HepG2 (cell line): ENCODE results near the gene COL4A3.

Source experiments
- BCL3 ChIP-seq: sonication (generic); formaldehyde crosslinking; IDR thresholded peaks from 2 replicates; pipeline ENCODE4 v1.5.1; 2020; ENCODE audit warnings: mild to moderate bottlenecking, missing genetic modification reagents, moderate library complexity
- CREB1 ChIP-seq, 2 experiments: fragments of 450-650 bp in 1 of 2; IDR thresholded peaks; 2 replicates each; pipeline ENCODE4 v1.6.1; 2016 to 2017; ENCODE audit warnings: control low read depth in 1 of 2, mild to moderate bottlenecking in 1 of 2, missing compliant biosample characterization in 1 of 2, missing genetic modification characterization in 1 of 2
- CTCF ChIP-seq: sonication (generic); formaldehyde crosslinking; IDR thresholded peaks from 2 replicates; pipeline ENCODE4 v1.5.0; 2020; ENCODE audit warnings: mild to moderate bottlenecking, missing genetic modification reagents, moderate library complexity
- ELF1 ChIP-seq: sonication (generic); formaldehyde crosslinking; IDR thresholded peaks from 2 replicates; pipeline ENCODE4 v1.4.0; 2020; ENCODE audit warnings: missing genetic modification reagents
- HDAC2 ChIP-seq: sonication (generic); formaldehyde crosslinking; IDR thresholded peaks from 2 replicates; pipeline ENCODE4 v1.4.0; 2020; ENCODE audit warnings: missing genetic modification reagents
- MAFF ChIP-seq: IDR thresholded peaks from 2 replicates; pipeline ENCODE4 v1.6.1; 2011; ENCODE audit warnings: low read depth, low read length, improper control_type of control experiment
- NFE2L1 ChIP-seq: sonication (generic); formaldehyde crosslinking; IDR thresholded peaks from 2 replicates; pipeline ENCODE4 v1.4.0; 2020; ENCODE audit warnings: missing genetic modification reagents, mild to moderate bottlenecking, borderline replicate concordance
- POLR2AphosphoS5 ChIP-seq: IDR thresholded peaks from 2 replicates; pipeline ENCODE4 v1.6.1; 2012; ENCODE audit warnings: low read depth, low read length
- SP4 ChIP-seq: sonication (generic); formaldehyde crosslinking; IDR thresholded peaks from 2 replicates; pipeline ENCODE4 v1.8.1; 2023; ENCODE audit warnings: mild to moderate bottlenecking, missing genetic modification reagents
- UBTF ChIP-seq: sonication (generic); formaldehyde crosslinking; IDR thresholded peaks from 2 replicates; pipeline ENCODE4 v1.4.0; 2020; ENCODE audit warnings: mild to moderate bottlenecking, missing genetic modification reagents
- ZNF530 ChIP-seq: sonication (generic); formaldehyde crosslinking; IDR thresholded peaks from 2 replicates; pipeline ENCODE4 v1.5.0; 2020; ENCODE audit warnings: low read depth, mild to moderate bottlenecking, missing genetic modification reagents

GRCh38 chr2:227205701-227206100 is 41.3 kb downstream of the COL4A3 start:
- TF ChIP-seq POLR2AphosphoS5 (no peak), MAFF (no peak), CTCF (CRISPR knock-in tag) (no peak), HDAC2 (CRISPR knock-in tag) (no peak), ELF1 (CRISPR knock-in tag) (no peak), ZNF530 (no peak), SP4 (CRISPR knock-in tag) (no peak), BCL3 (CRISPR knock-in tag) (no peak), CREB1 (IDR thresholded peaks at IDR 0.05) (no peak), CREB1 (CRISPR knock-in tag; IDR thresholded peaks at IDR 0.05) (no peak), UBTF (no peak), NFE2L1 (CRISPR knock-in tag) (no peak)
